Stimulated activated memory B cell treated with anti-CD40 and anti-IgM and Interleukin-4, amounts not matched to agents 10 μg/mL and 1 μg/mL and 100 μg/mL, for 72 hours (primary cell): ENCODE data around the gene RTN1.

ENCODE experiments used
- ATAC-seq: fragments of 150-1000 bp; cut with Tn5 transposase; 2 replicates; pipeline ENCODE4 v1.10.0; 2021
- H3K27ac Mint-ChIP-seq: one replicate; pipeline ENCODE4 v1.8.0; 2022; ENCODE audit warnings: mild to moderate bottlenecking, mixed read lengths
- H3K27me3 Mint-ChIP-seq: one replicate; pipeline ENCODE4 v1.8.0; 2022; ENCODE audit warnings: mixed read lengths
- H3K36me3 Mint-ChIP-seq: one replicate; pipeline ENCODE4 v1.8.0; 2022; ENCODE audit warnings: mixed read lengths
- H3K4me1 Mint-ChIP-seq: one replicate; pipeline ENCODE4 v1.8.0; 2022; ENCODE audit warnings: mixed read lengths
- H3K4me3 Mint-ChIP-seq: one replicate; pipeline ENCODE4 v1.8.0; 2022; ENCODE audit warnings: mild to moderate bottlenecking, moderate library complexity, mixed read lengths
- H3K9me3 Mint-ChIP-seq: one replicate; pipeline ENCODE4 v1.8.0; 2022; ENCODE audit warnings: mixed read lengths

RTN1 gene

DNA sequence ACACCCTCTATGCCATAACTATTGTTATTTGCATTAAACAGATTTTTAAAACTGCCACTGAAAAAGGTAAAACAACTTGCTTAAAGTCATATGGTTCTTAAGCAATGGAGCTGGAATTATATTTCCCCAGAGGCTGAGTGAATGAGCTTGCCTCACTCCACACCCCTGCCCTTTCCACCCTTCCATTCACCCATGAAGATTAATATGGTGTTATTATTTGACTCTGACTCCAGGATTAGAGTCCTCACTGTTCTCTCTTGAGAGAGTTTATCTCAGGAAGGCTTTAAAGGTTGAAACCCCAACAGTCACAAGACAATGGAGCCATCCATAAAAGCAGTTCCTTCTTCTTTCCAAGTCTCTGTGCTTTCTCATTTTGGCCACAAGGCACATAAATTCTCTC lies 84.9 kb downstream of the RTN1 start:
- H3K27ac Mint-ChIP-seq = no peak overlapping the region
- ATAC-seq = no peak
- H3K27me3 Mint-ChIP-seq = no peaks in the 10 kb centered on the region
- H3K36me3 Mint-ChIP-seq = no peaks in the 10 kb centered on the region
- H3K4me1 Mint-ChIP-seq = no peaks in the 10 kb centered on the region
- no peaks in the 10 kb centered on the region for H3K9me3 Mint-ChIP-seq
- H3K4me3 Mint-ChIP-seq = no peak overlapping the region

DNA sequence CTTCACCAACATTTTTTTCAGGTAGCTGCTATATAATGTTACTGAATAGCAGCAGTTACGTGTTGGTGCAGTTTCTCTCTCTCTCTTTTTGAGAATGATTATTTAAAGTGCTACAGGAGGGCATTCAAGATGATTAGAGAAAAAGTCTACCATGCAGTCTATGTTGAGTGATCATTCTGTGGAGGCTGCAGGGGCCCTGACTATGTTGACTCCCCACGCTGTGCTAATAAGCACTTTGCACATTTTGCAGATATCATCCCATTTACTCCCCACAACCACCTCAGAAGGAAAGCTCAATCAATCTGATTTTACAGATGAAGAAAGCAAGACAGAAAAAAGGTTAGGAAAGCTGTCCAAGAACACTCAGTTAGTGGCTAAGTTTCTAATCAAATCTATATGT lies 87.8 kb downstream of the RTN1 start:
- no peak overlapping the region for H3K27ac Mint-ChIP-seq

DNA sequence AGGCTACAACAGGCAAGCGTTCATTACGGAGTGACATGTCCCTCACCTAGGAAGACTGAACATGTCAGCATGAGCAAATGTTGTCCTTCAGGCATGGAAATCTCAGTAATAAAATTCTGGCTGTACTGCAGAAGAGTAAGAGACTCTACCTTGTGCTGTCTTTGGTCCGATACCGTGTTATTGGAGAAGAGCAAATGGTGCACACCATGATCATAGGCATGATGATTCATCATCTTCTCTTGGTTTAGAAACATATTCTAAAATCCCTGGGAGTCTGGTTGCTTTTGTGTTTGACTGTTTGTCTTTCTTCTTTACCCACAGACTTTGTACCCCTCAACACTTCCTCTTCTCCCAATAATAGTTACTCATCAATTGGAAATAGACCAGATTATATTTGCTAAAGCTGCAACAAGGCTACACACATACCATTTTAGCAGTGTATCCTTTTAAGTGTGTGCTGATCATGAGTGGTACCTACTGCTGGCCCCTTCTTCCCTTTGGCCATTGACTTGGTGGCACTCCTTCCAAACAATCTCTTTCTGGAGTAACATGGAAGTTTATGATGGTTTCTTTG lies 93.5 kb downstream of the RTN1 start:
- H3K9me3 Mint-ChIP-seq = no peaks in the 10 kb centered on the region
- ATAC-seq = no peak
- H3K27me3 Mint-ChIP-seq = peaks cover 10% of the 10 kb centered on the region
- H3K4me3 Mint-ChIP-seq = no peak overlapping the region
- H3K36me3 Mint-ChIP-seq = no peaks in the 10 kb centered on the region
- no peak overlapping the region for H3K27ac Mint-ChIP-seq
- H3K4me1 Mint-ChIP-seq = no peaks in the 10 kb centered on the region

More for the DNA sequence above, 87.8 kb downstream of the RTN1 start:
- Mint-ChIP-seq H3K4me1 (no peaks in the 10 kb centered on the region), H3K4me3 (no peak overlapping the region), H3K27me3 (peaks cover 10% of the 10 kb centered on the region), H3K36me3 (no peaks in the 10 kb centered on the region), H3K9me3 (no peaks in the 10 kb centered on the region)
- no peak for ATAC-seq

DNA sequence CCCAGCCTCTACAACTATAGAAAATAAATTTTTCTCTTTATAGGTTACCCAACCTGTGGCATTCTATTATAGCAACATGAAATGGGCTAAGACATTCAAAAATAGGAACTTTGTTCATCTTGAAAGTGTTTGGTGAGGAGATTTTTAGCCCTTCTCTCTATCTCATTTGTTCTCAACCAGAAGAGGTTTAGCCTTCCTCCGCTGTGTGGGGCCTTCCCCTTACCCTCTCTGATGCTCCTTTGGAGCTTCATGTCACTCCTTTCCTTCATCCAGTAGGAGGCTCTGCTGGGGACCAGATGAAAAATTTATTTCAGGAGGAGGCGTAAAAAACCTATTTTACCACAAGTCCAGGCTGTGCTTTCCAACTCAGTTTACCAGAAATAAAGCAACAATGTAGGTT lies 94.1 kb downstream of the RTN1 start:
- Mint-ChIP-seq H3K4me1 (no peaks in the 10 kb centered on the region), H3K36me3 (no peaks in the 10 kb centered on the region), H3K4me3 (no peak overlapping the region), H3K27me3 (peaks cover 10% of the 10 kb centered on the region), H3K27ac (no peak overlapping the region), H3K9me3 (no peaks in the 10 kb centered on the region)
- ATAC-seq = no peak

DNA sequence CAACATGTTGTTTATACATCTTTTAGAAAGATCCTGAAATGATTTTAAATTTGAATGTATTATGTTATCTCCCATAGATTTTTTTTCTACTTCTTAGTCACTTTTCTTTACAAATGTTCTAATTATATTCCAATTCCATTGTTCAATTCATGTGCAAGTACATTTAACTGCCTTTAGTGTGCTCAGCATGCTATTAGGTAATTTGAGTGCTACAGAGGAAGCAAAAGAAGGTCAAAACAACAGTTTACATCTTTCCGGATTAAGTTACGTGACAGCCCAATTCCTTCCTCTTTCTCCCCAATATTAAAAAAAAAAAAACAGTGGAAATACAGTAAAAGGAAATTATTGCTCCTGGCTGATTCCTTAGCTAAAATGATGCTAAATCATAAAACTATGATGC lies 98.3 kb downstream of the RTN1 start:
- Mint-ChIP-seq H3K27me3 (no peaks in the 10 kb centered on the region), H3K4me3 (no peak overlapping the region), H3K4me1 (no peaks in the 10 kb centered on the region), H3K27ac (no peak overlapping the region), H3K36me3 (no peaks in the 10 kb centered on the region), H3K9me3 (no peaks in the 10 kb centered on the region)
- ATAC-seq = no peak

DNA sequence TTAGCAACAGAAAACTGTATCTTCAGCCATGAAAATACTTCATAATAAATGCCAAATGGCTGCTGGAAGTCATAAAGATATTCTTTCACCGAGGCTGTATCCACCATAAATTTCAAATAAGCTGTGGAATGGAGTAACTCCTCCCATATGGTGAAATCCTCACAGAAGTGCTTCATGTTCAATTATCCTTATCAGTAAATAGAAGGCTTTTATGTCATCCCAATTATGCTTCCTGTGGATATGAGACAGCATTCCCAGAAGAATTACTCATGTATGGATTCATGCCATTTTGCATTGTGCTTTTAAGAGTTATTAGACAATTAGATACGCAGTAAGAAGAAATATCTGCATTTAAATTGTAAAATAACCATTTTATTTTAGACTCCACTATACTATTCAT lies 99.0 kb downstream of the RTN1 start:
- no peaks in the 10 kb centered on the region for H3K36me3 Mint-ChIP-seq
- H3K4me3 Mint-ChIP-seq = no peak overlapping the region
- no peak for ATAC-seq
- H3K4me1 Mint-ChIP-seq = no peaks in the 10 kb centered on the region
- no peak overlapping the region for H3K27ac Mint-ChIP-seq
- no peaks in the 10 kb centered on the region for H3K9me3 Mint-ChIP-seq
- no peaks in the 10 kb centered on the region for H3K27me3 Mint-ChIP-seq

DNA sequence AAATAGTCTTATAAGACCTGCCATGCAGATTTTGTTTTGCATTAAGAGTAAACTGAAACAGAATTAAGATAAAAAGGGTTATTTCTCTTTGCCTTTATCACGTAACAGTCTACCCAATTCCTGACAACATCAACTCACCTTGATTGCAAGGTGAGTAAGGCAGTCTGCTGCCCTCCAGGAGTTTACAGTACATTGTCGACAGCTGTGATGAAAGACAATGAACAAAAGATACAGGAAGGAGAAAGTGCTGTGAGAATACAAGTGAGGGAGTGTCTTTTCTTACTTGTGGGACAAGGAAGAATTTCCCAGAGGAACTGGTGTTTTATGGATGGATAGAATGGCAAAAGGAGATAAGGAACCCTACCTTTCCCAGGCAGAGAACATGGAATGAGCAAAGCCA lies 101.0 kb downstream of the RTN1 start:
- Mint-ChIP-seq H3K27ac (no peak overlapping the region), H3K4me1 (no peaks in the 10 kb centered on the region), H3K36me3 (no peaks in the 10 kb centered on the region), H3K4me3 (no peak overlapping the region), H3K9me3 (no peaks in the 10 kb centered on the region), H3K27me3 (no peaks in the 10 kb centered on the region)
- ATAC-seq = no peak

DNA sequence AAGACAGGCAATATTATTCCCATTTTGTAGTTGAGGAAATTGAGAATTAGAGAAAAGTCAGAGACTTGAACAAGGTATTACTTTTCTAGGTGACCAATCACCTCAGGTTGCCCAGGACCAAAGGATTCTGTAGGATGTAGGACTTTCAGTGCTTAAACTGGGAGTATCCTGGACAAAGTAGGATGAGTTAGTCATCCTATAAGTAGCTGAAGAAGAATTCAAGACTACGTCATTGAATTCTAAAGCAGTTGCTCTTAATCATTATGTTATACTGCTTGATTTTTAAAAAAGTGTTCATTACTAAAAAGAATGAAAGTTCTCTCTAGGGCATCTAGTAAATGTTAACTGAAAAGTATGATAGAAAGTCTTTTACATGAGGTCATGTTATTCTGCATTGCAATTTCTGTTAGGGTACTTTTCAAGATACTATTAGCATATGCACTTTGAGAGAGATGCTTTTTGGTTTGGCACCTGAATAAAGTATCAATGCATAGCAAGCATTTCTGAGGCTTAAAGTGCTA lies 101.7 kb downstream of the RTN1 start:
- no peaks in the 10 kb centered on the region for H3K27me3 Mint-ChIP-seq

DNA sequence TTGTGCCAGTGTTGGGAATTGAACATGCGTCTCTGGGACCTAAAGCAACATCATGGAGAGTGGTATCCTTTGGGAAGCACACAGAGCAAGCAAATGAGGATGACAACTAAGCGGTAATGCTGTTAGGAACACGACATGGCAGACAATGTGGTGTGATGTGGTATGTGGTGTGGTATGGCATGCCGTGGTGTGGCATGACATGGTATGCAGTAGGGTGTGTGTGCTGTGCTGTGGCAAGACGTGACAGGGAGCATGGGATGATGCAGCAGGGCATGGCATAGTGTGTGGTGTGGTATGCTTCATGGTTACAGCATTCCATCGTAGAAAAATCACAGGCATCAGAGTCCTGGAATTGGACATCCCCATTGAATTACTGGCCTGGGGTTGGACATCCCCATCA lies 108.7 kb downstream of the RTN1 start:
- H3K27me3 Mint-ChIP-seq = peaks cover 17% of the 10 kb centered on the region
- no peak overlapping the region for H3K27ac Mint-ChIP-seq
- H3K9me3 Mint-ChIP-seq = peaks cover 3% of the 10 kb centered on the region
- no peaks in the 10 kb centered on the region for H3K36me3 Mint-ChIP-seq
- peak; percentile 34 for ATAC-seq
- H3K4me1 Mint-ChIP-seq = no peaks in the 10 kb centered on the region
- H3K4me3 Mint-ChIP-seq = no peak overlapping the region

More for the DNA sequence above, 101.7 kb downstream of the RTN1 start:
- no peak overlapping the region for H3K27ac Mint-ChIP-seq
- no peak overlapping the region for H3K4me3 Mint-ChIP-seq
- H3K4me1 Mint-ChIP-seq = no peaks in the 10 kb centered on the region
- H3K36me3 Mint-ChIP-seq = no peaks in the 10 kb centered on the region
- no peaks in the 10 kb centered on the region for H3K9me3 Mint-ChIP-seq
- no peak for ATAC-seq

DNA sequence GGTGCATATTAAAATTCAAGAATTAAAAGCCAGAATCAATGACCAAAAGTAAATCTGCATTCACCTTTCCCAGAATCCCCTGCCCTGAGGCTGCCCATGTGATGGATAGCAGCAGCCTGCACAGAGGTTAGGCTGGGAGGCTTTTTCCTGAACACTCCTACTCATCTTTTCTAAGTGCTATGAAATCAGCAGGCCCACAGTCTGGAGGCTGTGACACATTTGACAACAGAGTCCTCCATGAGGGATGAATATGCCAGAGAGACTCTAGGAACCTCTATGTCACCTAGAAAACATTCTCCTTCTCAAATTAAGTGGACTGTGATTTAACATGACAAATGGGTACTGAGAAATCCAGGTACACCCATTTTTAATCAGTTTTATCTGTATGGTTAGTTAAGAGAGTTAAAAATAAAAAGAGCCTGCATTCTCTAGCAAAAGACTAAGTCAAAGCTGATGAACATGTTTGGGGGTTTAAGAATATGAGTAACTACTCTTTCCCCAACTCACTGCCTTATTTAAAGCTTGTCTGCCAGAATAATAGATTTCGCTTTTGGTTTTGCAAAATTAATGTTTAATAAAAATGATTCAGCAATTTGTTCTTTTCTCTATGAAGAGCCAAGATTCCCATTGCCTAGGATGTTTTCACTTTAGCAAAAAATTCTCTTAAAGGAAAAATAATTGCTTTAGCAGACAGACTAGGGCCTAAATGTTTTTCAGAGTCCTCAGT lies 115.0 kb downstream of the RTN1 start:
- peaks cover 17% of the 10 kb centered on the region for H3K27me3 Mint-ChIP-seq
- no peaks in the 10 kb centered on the region for H3K36me3 Mint-ChIP-seq
- no peak overlapping the region for H3K4me3 Mint-ChIP-seq
- H3K4me1 Mint-ChIP-seq = no peaks in the 10 kb centered on the region
- H3K9me3 Mint-ChIP-seq = no peaks in the 10 kb centered on the region
- ATAC-seq = no peak
- no peak overlapping the region for H3K27ac Mint-ChIP-seq

DNA sequence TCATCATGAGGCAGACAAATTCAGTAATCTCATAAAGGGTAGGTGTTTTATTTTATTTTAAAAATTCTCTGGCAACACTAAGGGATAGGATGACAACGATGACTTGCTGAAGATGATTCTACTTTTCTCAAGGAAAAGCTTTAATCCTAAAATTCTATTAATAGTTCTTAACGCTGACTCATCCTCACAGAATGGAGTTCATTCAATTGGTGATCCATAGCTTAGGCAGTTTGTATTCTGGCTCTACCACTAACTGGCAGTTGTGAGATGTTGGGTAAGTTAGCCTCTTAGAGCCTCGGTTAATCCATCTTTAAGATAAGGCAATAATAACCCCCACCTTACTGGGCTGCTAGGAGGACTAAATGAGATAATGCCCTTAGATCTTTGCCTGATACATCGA lies 116.3 kb downstream of the RTN1 start:
- no peaks in the 10 kb centered on the region for H3K9me3 Mint-ChIP-seq
- H3K4me3 Mint-ChIP-seq = no peak overlapping the region
- H3K27ac Mint-ChIP-seq = no peak overlapping the region
- no peaks in the 10 kb centered on the region for H3K4me1 Mint-ChIP-seq
- peaks cover 13% of the 10 kb centered on the region for H3K27me3 Mint-ChIP-seq
- H3K36me3 Mint-ChIP-seq = no peaks in the 10 kb centered on the region
- ATAC-seq = no peak

DNA sequence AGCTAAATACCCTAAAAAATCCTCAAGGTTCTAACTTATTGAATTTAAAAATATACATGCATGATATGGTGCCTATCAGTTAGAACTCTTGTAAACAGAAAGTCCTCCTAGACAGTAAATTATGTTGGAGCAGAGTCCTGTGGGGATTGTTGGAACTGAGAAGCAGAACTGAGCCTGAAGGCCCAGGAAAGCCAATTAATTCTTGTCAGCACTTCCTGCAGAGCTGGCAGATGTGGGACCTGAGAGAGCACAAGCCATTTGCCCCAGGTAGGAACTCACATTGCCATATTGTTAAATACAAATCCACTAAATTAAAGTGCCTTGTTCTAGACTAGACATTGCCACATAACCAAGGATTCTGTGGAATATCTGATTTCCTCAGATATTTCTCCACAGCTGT lies 117.1 kb downstream of the RTN1 start:
- H3K4me3 Mint-ChIP-seq = no peak overlapping the region
- no peaks in the 10 kb centered on the region for H3K36me3 Mint-ChIP-seq
- H3K27ac Mint-ChIP-seq = no peak overlapping the region
- no peaks in the 10 kb centered on the region for H3K9me3 Mint-ChIP-seq
- ATAC-seq = no peak
- H3K27me3 Mint-ChIP-seq = peaks cover 5% of the 10 kb centered on the region
- H3K4me1 Mint-ChIP-seq = no peaks in the 10 kb centered on the region

DNA sequence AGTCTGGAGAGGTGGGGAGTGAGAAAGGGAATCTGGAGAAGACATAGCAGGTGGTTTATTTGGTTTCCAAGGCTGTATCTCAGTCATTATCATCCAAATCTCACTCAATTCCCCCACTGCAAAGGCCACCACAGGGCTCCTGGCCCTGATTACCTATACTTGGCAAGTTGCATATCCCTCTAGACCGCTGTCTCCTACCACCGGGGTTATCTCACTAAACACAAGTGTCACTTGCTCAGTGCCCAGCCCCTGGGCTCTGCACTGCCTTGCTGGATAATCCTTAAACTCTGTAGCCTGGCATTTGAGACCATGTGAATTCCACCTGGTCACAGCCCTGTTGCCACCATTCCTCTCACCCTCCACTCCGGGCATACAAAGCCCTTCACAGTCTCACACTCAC lies 119.0 kb downstream of the RTN1 start:
- no peak overlapping the region for H3K4me3 Mint-ChIP-seq
- no peak for ATAC-seq
- no peaks in the 10 kb centered on the region for H3K4me1 Mint-ChIP-seq
- H3K36me3 Mint-ChIP-seq = no peaks in the 10 kb centered on the region
- H3K27ac Mint-ChIP-seq = no peak overlapping the region
- H3K27me3 Mint-ChIP-seq = no peaks in the 10 kb centered on the region
- no peaks in the 10 kb centered on the region for H3K9me3 Mint-ChIP-seq

DNA sequence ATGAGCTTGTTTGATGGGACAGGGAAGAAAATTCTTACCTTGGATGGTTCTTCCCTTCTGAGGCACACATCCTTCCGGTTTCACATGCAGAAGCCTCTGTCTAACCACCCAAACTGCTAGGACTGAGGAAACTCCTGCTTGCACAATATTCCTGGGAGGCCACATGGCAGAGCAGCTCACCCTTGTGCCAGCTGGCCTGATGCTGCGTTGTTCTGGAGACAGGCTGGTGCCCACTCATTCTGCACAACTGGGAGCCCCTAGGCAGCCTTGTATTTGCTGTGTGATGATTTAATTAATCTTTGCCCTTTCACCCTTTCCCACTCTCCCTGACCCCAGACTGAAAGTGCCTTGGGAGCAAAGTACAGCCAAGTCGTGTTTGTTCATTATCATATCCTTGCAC lies 130.8 kb downstream of the RTN1 start:
- no peaks in the 10 kb centered on the region for H3K36me3 Mint-ChIP-seq
- H3K9me3 Mint-ChIP-seq = peaks cover 27% of the 10 kb centered on the region
- no peaks in the 10 kb centered on the region for H3K4me1 Mint-ChIP-seq
- no peak overlapping the region for H3K27ac Mint-ChIP-seq
- H3K27me3 Mint-ChIP-seq = no peaks in the 10 kb centered on the region
- no peak for ATAC-seq
- H3K4me3 Mint-ChIP-seq = no peak overlapping the region

DNA sequence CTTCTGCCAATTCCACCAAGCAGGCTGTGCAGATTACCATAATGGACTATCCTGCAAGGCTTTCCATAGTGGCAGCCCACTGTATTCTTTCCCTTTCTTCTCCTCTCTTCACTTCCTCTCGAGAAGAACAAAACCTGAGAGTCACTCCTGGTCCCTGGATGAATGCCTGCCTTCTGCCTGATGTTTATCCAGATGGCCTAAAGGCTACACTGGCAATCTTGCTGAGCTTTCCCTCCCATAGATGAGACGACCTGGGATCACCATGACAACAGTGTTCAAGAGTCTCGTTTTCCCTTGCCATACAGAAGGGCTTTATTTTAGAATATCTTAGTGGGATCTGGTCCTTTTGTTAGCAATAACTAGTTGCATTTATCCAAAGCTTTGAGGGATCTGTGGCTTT lies 142.3 kb downstream of the RTN1 start:
- no peak for ATAC-seq
- Mint-ChIP-seq H3K4me3 (no peak overlapping the region), H3K27me3 (no peaks in the 10 kb centered on the region), H3K36me3 (no peaks in the 10 kb centered on the region), H3K4me1 (no peaks in the 10 kb centered on the region), H3K27ac (no peak overlapping the region), H3K9me3 (no peaks in the 10 kb centered on the region)

DNA sequence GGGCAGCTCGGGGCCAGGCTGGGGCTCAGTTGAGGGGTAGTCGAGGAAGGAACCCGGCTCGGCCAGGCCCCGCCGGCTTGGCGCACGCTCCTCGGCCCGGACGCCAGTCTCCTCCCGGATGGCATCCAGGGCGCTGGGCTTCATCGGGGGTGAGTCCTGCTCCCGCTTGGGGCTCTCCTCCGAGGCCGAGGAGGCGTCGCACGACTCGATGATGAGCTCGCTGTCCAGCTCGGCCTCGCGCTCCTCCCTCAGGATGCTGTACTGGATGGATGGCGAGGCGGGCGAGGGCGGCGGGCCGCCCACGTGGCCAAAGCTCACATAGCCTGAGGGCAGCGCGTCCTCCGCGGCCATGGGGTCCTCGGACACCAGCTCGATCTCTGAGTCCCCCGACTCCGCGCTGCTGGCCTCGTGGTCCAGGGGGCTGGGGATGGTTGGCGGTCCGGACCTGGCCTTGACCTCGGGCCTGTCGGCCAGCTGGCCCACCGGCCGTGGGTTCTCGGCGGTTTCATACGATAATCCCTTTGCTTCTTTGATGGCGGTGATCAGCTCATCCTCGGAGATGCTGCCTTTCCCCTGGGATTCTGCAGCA lies 143.4 kb downstream of the RTN1 start:
- no peaks in the 10 kb centered on the region for H3K36me3 Mint-ChIP-seq
- peak; percentile 28 for ATAC-seq

More for the DNA sequence above, 143.4 kb downstream of the RTN1 start:
- Mint-ChIP-seq H3K4me3 (no peak overlapping the region), H3K9me3 (no peaks in the 10 kb centered on the region), H3K27me3 (no peaks in the 10 kb centered on the region), H3K4me1 (no peaks in the 10 kb centered on the region), H3K27ac (no peak overlapping the region)
